Calu3 (cell line): ENCODE measurements around the gene SPR. TPM values are rescaled to one million over a fixed set of nuclear protein-coding genes. Genes with fewer than 3 reads are reported as not detected.

Experiments
- Bru-seq: library from RNA; stranded (reverse); fragments of 400-500 nt; gene quantifications from one replicate; lab custom pipeline; 2021; lab: Mats Ljungman, UMichigan
- BruChase-seq, 2 experiments: library from RNA; stranded (reverse); fragments of 400-500 nt; gene quantifications; one replicate each; lab custom pipeline; 2021; lab: Mats Ljungman, UMichigan
- BruUV-seq: library from RNA; stranded (reverse); fragments of 400-500 nt; replicated peaks from 2 replicates; lab custom pipeline; 2021; lab: Mats Ljungman, UMichigan
- CTCF ChIA-PET: fragments of 300-600 bp; sonication (Branson Sonifier 250); formaldehyde crosslinking; loops from one replicate; lab custom pipeline; 2022; ENCODE audit warnings: antibody characterized with exemption; lab: Charles Lee
- DNase-seq: peaks from one replicate; pipeline ENCODE4 v3.0.0; 2022
- H3K27ac Mint-ChIP-seq: one replicate; pipeline ENCODE4 v1.8.0; 2022; ENCODE audit warnings: mixed read lengths; ENCODE audit not compliant: unreplicated experiment
- H3K27me3 Mint-ChIP-seq: one replicate; pipeline ENCODE4 v1.8.0; 2022; ENCODE audit warnings: mixed read lengths; ENCODE audit not compliant: unreplicated experiment
- H3K36me3 Mint-ChIP-seq: one replicate; pipeline ENCODE4 v1.8.0; 2022; ENCODE audit warnings: mild to moderate bottlenecking, moderate library complexity, mixed read lengths; ENCODE audit not compliant: insufficient read depth, unreplicated experiment
- H3K4me1 Mint-ChIP-seq: one replicate; pipeline ENCODE4 v1.8.0; 2022; ENCODE audit warnings: mild to moderate bottlenecking, low read depth, mixed read lengths; ENCODE audit not compliant: unreplicated experiment
- H3K4me3 Mint-ChIP-seq: one replicate; pipeline ENCODE4 v1.8.0; 2022; ENCODE audit warnings: mild to moderate bottlenecking, low read depth, moderate library complexity, mixed read lengths; ENCODE audit not compliant: unreplicated experiment
- H3K9me3 Mint-ChIP-seq: one replicate; pipeline ENCODE4 v1.8.0; 2022; ENCODE audit warnings: low read depth, mixed read lengths; ENCODE audit not compliant: unreplicated experiment
- intact Hi-C: fragments of 100-400 bp; cut with micrococcal nuclease; formaldehyde crosslinking; loops from one replicate; pipeline ENCODE4 v1.10.0; 2022; ENCODE audit not compliant: unreplicated experiment
- long read RNA-seq: library from polyadenylated mRNA; stranded (forward); transcript quantifications from one replicate; pipeline ENCODE4 v2.0.0, GENCODE V29; 2022
- total RNA-seq: library from RNA; stranded (reverse); gene quantifications from 2 replicates; pipeline ENCODE4 v1.2.3, GENCODE V29; 2022
- TF ChIP-seq, protein P1 (sequence below): fragments of 200-600 bp; IDR thresholded peaks from one replicate; pipeline ENCODE4 v1.8.0; 2022; ENCODE audit warnings: antibody characterized with exemption; ENCODE audit not compliant: unreplicated experiment

The SPR gene
- total RNA-seq: 71.1 and 84.4 TPM in 2 replicates
- percentile 59 among the genes with signal in this experiment for Bru-seq, nascent RNA
- BruChase-seq, experiment 1, labeled RNA remaining after a 6-hour chase: percentile 84 among the genes with signal in this experiment
- BruChase-seq, experiment 2, labeled RNA remaining after a 2-hour chase: percentile 74 among the genes with signal in this experiment
- long read RNA-seq, transcript SPR-202 (3 exons, 947 nt): minor isoform, 7 of 217 reads
- long read RNA-seq, transcript SPR-201 (3 exons, 1,480 nt): major isoform, 179 of 217 reads
- long read RNA-seq, partial matches to known transcripts: 28 of 217 reads
- long read RNA-seq, other reads (novel, unspliced or antisense): 3 of 217 reads

DNA sequence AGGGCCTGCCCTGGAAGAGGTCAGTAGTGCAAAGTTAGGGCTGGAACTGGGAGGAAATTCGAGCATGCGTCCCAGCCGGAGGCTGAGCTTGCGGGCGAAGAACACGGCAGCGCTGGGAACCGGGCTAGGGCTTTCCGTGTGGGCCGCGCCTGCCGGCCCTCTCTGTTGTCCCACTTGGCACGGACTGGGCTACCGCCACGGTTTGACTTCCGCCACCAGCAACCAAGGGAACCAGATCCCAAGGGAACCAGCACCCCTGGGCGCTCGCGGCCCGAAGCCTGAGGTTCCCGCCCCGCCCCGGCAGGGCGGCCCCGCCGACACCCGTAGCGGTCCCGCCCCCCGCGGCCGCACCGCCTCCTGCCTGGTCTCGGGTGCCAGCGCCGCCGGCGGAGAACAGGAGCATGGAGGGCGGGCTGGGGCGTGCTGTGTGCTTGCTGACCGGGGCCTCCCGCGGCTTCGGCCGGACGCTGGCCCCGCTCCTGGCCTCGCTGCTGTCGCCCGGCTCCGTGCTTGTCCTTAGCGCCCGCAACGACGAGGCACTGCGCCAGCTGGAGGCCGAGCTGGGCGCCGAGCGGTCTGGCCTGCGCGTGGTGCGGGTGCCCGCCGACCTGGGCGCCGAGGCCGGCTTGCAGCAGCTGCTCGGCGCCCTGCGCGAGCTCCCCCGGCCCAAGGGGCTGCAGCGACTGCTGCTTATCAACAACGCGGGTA, at the start of gene SPR:
SPR (plus strand) TSS at position 377 of the 708 bp plus-strand sequence; CDS start at position 402, 25 bp downstream.
- peak; percentile 89 for DNase-seq
- H3K4me3 Mint-ChIP-seq: peak within 1 kb of the TSS; percentile 76
- H3K9me3 Mint-ChIP-seq: no peaks in the 10 kb centered on the region
- peaks cover 37% of the 10 kb centered on the region for H3K4me1 Mint-ChIP-seq
- H3K36me3 Mint-ChIP-seq: peaks cover 17% of the 10 kb centered on the region
- peaks cover 20% of the 10 kb centered on the region for H3K27me3 Mint-ChIP-seq
- CTCF ChIA-PET: interaction anchor here (0.6 to 2.1 kb wide), 12 partner anchors 9 to 737 kb away, joined by 3 to 16 read pairs (median 3); no protein-coding TSS in a partner anchor
- BruUV-seq: no TSS peak
- intact Hi-C loops: no loop called here
- TF ChIP-seq, protein P1, sequence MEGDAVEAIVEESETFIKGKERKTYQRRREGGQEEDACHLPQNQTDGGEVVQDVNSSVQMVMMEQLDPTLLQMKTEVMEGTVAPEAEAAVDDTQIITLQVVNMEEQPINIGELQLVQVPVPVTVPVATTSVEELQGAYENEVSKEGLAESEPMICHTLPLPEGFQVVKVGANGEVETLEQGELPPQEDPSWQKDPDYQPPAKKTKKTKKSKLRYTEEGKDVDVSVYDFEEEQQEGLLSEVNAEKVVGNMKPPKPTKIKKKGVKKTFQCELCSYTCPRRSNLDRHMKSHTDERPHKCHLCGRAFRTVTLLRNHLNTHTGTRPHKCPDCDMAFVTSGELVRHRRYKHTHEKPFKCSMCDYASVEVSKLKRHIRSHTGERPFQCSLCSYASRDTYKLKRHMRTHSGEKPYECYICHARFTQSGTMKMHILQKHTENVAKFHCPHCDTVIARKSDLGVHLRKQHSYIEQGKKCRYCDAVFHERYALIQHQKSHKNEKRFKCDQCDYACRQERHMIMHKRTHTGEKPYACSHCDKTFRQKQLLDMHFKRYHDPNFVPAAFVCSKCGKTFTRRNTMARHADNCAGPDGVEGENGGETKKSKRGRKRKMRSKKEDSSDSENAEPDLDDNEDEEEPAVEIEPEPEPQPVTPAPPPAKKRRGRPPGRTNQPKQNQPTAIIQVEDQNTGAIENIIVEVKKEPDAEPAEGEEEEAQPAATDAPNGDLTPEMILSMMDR: no peak
- H3K27ac Mint-ChIP-seq: peak within 1 kb of the TSS; percentile 61

DNA sequence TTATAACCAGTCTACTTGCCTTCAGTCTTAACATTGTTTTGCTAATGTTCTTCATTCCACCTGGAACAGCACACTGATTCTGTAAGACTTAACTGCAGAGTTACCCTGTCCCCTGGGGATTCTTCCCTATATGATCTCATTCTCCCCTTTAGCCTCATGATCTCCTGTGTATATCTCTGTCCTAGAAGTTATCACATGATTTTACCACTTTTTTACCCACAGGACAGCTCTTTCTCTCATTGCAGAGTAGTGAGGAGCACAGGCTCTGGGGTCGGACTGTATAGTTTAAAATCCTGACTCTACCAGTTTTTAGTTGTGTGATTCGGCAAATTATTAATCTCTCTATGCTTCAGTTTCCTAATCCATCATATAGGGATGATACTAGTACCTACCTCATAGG, 47.1 kb upstream of the SPR start:
- CTCF ChIA-PET: no interaction called here
- intact Hi-C loops: no loop called here
- Mint-ChIP-seq H3K36me3 (no peaks in the 10 kb centered on the region), H3K4me1 (no peaks in the 10 kb centered on the region), H3K27ac (no peak overlapping the region), H3K9me3 (no peaks in the 10 kb centered on the region), H3K27me3 (peaks cover 27% of the 10 kb centered on the region), H3K4me3 (no peak overlapping the region)
- DNase-seq: no peak
- TF ChIP-seq, protein P1: no peak
- BruUV-seq: no TSS peak

DNA sequence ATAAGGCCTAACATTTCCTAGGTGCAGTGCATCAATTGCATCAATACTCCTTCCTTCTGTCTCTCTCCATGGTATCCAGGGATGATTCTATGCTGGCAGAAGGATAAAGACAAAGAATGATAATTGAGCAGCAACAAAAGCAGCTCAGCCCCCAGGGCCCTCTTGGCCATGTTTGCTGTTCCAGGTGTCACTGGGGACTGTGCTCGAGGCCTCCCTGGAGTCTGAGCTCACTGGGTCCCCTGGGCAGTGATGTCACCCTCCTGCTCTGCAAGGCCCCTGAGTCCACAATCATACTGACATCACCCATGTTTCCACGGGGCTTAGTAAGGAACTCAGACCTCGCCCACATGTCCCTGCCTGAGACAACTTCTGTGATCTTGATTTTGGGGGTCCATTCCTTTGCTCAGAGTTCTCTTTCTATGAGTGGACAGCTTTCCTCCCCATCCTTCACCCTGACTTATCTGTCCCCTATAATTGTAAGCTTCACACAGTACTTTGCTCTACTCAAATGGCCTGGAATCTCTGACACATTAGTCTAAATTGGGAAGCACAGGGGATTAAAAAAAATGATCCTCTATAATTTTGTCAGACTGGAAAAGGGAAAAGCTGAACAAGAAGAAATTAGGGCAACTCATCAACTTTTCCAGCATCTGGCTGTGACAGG, 45.6 kb upstream of the SPR start:
- no TSS peak for BruUV-seq
- Mint-ChIP-seq H3K36me3 (no peaks in the 10 kb centered on the region), H3K4me3 (no peak overlapping the region), H3K27me3 (peaks cover 12% of the 10 kb centered on the region), H3K27ac (no peak overlapping the region), H3K9me3 (no peaks in the 10 kb centered on the region), H3K4me1 (no peaks in the 10 kb centered on the region)
- TF ChIP-seq, protein P1: no peak
- no peak for DNase-seq
- CTCF ChIA-PET: no interaction called here
- intact Hi-C loops: no loop called here

DNA sequence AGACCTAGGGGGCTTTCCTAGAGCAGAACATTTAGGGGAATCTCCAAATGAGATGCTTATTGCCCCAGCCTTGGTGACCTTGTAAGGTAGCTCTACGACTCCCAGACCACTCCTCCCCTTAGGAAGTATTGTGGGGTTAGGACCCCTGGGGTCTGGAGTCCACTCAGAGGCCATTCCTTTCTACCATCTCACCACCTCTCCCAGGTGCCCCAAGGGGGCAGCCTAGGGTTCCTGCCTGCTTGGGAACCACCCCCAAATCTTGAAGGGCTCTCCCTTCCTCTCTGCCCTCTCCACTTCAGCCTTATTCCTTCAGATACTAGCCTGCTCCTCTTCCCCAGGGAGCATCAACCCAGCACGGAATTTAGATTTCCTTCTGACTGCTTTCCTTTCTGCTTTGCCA, 43.9 kb upstream of the SPR start:
- Mint-ChIP-seq H3K36me3 (no peaks in the 10 kb centered on the region), H3K9me3 (no peaks in the 10 kb centered on the region), H3K4me3 (no peak overlapping the region), H3K27me3 (peaks cover 12% of the 10 kb centered on the region), H3K27ac (no peak overlapping the region), H3K4me1 (no peaks in the 10 kb centered on the region)
- CTCF ChIA-PET: no interaction called here
- no peak for DNase-seq
- BruUV-seq: no TSS peak
- TF ChIP-seq, protein P1: no peak
- intact Hi-C loops: no loop called here
